ENCODE measurements around the gene DAB1.

DAB1 gene

GRCh38 chr1:57208741-57209302, 215.0 kb downstream of the DAB1 start:
- no peak for DNase-seq

- DNase-seq, result no peak
Observed at GRCh38 chr1:57206038-57206437, 217.8 kb downstream of the DAB1 start.

- no peak for DNase-seq
Observed at GRCh38 chr1:57204942-57205787, 218.7 kb downstream of the DAB1 start.

- DNase-seq, result no peak
Observed at GRCh38 chr1:57204091-57204490, 219.8 kb downstream of the DAB1 start.

- DNase-seq, result no peak
Observed at GRCh38 chr1:57202241-57202640, 221.6 kb downstream of the DAB1 start.

- DNase-seq, result no peak
Observed at GRCh38 chr1:57198912-57199311, 224.9 kb downstream of the DAB1 start.

- no peak for DNase-seq
Observed at GRCh38 chr1:57195436-57195941, 228.4 kb downstream of the DAB1 start.

- no peak for DNase-seq
Observed at GRCh38 chr1:57192222-57192621, 231.6 kb downstream of the DAB1 start.

- DNase-seq, result no peak
Observed at GRCh38 chr1:57190898-57191297, 233.0 kb downstream of the DAB1 start.

GRCh38 chr1:57188168-57188567, 235.7 kb downstream of the DAB1 start:
- no peak for DNase-seq

GRCh38 chr1:57186455-57186854, 237.4 kb downstream of the DAB1 start:
- DNase-seq, result no peak

- no peak for DNase-seq
Observed at GRCh38 chr1:57179001-57179400, 244.9 kb downstream of the DAB1 start.

- no peak for DNase-seq
Observed at GRCh38 chr1:57175506-57175905, 248.4 kb downstream of the DAB1 start.

GRCh38 chr1:57172040-57172439, 251.8 kb downstream of the DAB1 start:
- DNase-seq, result no peak

- no peak for DNase-seq
Observed at GRCh38 chr1:57167997-57168396, 255.9 kb downstream of the DAB1 start.

GRCh38 chr1:57165546-57165945, 258.3 kb downstream of the DAB1 start:
- DNase-seq, result no peak

GRCh38 chr1:57164584-57164983, 259.3 kb downstream of the DAB1 start:
- no peak for DNase-seq

GRCh38 chr1:57163789-57164188, 260.1 kb downstream of the DAB1 start:
- DNase-seq, result no peak

- DNase-seq, result no peak
Observed at GRCh38 chr1:57163325-57163724, 260.5 kb downstream of the DAB1 start.

- DNase-seq, result no peak
Observed at GRCh38 chr1:57162607-57163261, 261.1 kb downstream of the DAB1 start.

- DNase-seq, result no peak
Observed at GRCh38 chr1:57160594-57160993, 263.3 kb downstream of the DAB1 start.

GRCh38 chr1:57158604-57158998, 265.3 kb downstream of the DAB1 start:
- no peak for DNase-seq

GRCh38 chr1:57157818-57158603, 265.8 kb downstream of the DAB1 start:
- DNase-seq, result no peak

Measured in EL (cell line).